GM18867 (cell line): ENCODE measurements around the gene CCDC18.
"Not testable (repeated sequence)": the region's sequence is repeated elsewhere in the genome, so short reads cannot be mapped to it uniquely, and the experiment has no call there.

ENCODE experiments used
- ATAC-seq: cut with Tn5 transposase; IDR thresholded peaks from one replicate; pipeline ENCODE4 v1.9.1; 2021; ENCODE audit warnings: mild to moderate bottlenecking, moderate library complexity; ENCODE audit not compliant: unreplicated experiment

The CCDC18 gene

GRCh38 chr1:93174638-93175037, 5.9 kb upstream of the CCDC18 start:
- ATAC-seq = not testable (repeated sequence)

GRCh38 chr1:93177991-93178390, 2.5 kb upstream of the CCDC18 start:
- ATAC-seq = no peak

GRCh38 chr1:93178418-93178817, 2.1 kb upstream of the CCDC18 start:
- ATAC-seq = no peak

DNA sequence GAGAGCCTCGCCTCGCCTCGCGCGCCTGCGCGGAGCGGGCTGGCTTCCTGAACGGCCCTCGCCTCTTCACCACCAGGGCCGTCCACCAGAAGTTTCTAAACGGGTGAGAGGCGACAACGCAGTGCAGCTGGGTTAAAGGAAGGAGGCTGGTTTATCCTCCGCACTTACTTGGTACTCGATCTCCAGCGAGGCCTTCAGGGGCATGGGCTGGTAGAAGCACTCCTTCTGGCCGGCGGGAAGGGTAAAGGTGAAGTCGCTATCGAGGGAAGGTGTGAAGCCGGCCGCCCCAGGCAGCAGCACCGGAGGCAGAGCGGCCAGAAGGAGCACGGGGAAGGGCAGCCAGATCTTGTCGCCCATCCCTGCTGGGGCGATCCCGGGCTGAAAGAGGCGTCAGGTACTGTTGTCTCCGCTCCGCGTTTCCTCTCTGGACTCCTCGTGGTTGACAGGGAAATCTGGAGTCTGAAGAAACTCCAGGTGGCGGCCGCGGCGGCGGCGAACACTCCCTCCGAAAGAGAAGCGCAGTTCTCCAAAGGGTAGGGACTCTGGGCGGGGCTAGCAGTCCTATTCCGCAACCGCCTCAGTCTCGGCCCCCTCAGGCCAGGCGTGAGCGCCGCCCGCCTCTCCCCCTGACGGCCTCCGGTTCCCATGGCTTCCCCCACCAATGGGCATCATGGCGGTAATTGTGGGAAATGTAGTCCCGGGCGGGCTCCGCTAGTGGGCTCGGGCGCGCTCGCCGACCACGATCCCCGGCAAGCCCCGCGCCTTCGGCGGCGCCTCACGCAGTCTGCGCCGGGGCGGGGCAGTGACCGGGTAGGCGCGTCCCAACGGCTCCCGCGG, 420 bp upstream of the CCDC18 start, which contains the start of gene TMED5:
Gene TMED5 (minus strand): TSS at position 528 of the 837 bp plus-strand sequence. CDS start 171 bp downstream, at position 357.
- peak; percentile 84 for ATAC-seq

GRCh38 chr1:93186667-93187066, 6.1 kb downstream of the CCDC18 start:
- ATAC-seq = peak; percentile 53

GRCh38 chr1:93190432-93190831, 9.9 kb downstream of the CCDC18 start:
- ATAC-seq = no peak

DNA sequence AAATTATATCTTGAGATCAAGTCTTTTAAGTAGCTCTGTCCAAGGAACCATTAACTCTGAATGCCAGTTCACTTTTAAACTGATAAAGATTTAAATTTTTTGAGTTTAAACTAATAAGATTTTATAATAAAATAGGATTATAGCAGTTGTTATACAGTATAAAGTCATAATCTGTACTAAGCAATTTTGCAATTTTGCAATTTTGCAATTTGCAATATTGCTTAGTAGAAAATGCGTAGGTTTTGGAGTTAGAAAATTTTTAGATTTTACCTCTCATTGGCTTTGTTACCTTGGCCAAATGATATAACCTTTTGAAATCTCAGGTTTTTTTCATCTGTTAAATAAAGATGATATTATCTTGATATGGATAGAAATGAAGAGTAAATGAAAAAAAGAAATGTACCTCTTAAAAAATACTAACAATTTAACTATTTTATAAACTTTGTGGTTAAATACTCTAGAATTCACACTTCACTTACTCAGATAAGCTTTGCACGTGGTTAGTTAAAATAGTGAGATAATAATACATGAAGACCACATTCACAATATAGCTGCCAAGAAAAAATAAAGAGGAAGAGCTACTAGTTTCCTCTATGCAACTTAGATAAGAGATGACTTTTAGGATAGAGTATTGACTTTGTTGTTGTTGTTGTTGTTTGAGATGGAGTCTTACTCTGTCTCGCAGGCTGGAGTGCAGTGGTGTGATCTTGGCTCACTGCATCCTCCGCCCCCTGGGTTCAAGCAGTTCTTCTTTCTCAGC, 13.9 kb downstream of the CCDC18 start:
- no peak for ATAC-seq

DNA sequence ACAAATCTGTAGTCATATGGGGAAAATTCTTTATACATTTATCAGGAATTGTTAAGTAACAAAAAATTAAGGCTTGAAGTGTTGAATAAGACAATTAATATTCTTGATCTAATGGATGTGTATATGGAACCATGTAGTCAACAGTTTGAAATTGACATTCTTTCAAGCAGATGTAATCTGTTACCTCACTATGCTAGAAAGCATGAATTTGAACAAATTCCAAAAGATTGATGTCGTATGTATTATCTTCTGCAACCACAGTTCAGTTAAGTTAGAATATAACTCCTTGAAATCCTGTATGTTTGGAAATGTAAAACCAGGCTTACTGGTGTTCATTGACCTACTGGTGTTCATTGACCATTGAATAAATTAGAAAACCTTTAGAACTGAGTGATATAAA, 16.1 kb downstream of the CCDC18 start:
- no peak for ATAC-seq

DNA sequence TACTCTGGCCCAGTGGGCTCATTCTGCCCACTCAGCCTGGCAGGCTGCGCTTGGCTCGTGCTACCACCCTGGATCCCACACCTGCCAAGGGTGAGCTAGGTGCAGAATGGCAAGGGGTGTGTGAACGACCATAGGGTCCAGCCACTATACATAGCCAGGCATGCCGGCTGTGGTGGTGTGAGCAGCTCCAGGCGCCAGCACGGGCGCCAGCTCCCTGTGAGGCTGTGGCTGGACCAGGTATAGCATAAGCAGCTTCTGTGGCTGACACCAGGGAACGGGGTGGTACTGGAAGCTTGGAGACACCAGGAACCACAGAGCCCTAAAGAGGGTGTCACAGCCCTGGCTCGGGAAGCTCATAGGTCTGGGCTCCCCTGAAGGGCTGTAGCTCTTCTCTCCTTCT, 18.6 kb downstream of the CCDC18 start:
- ATAC-seq = no peak

GRCh38 chr1:93200086-93200620, 19.6 kb downstream of the CCDC18 start:
- ATAC-seq = no peak

DNA sequence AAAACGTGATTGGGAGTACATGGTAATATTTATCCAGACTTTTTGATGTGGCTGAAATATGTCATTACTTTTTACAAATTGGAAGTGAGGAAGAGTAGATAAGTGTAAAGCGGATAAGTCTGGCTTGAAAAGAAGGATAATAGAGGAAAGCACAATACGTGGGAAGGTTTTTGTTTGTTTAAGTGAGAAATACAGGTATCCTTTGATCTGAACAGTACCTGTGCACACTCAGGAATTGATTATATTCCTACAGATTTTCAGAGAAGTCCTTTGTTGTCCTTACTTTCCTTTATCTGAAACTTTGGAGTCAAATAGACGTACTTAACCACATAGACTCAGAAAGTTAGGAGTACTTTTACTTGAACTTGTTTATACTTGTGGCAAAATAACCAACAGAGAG, 20.2 kb downstream of the CCDC18 start:
- no peak for ATAC-seq

DNA sequence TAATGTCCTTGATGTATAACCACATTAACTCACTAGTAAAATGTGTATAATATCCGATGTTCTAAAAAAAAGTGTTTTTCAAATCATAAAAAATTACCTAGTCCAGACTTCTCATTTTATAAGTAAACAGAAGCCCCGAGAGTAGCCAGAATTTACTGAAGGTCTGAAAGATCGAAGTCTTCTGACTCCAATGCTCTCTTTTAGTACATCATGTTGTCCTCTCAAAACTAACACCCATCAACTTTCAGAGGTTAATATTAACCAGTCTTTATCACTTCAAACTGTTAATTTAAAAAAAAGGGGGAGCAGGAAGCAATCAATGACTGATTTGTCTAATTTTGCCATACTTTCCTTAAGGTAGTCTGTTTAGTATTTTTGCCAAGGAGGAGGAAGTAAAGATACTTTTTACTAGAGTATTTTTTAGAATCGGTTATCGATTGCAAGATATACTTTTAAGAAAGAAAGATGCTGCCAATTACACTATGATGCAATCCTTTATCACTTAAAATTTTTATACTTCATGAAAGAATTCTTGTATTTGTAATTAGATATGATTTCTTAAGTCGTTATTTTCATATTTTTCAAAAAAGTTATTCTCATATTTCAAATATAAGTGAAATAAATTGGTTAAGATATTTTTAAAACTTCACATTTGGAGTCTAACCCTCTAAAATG, 25.5 kb downstream of the CCDC18 start:
- no peak for ATAC-seq

GRCh38 chr1:93206567-93206954, 26.0 kb downstream of the CCDC18 start:
- ATAC-seq = no peak

DNA sequence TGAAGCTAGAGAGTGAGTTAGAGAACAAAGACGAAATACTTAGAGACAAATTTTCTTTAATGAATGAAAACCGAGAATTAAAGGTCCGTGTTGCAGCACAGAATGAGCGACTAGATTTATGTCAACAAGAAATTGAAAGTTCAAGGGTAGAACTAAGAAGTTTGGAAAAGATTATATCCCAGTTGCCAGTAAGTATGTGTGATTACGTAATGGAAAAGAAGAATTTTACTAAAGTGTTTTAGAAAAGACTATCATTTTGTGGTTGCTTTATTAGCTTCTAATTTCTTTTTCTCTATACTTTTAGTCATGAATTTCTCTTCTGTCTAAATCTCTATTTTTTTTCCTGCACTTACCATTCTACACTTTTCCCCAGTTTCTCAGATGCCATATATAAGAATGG, 26.7 kb downstream of the CCDC18 start:
- no peak for ATAC-seq

- ATAC-seq = no peak
These were observed 34.8 kb downstream of the CCDC18 start for GRCh38 chr1:93215322-93215721.

GRCh38 chr1:93219443-93219842, 38.9 kb downstream of the CCDC18 start:
- ATAC-seq = peak; percentile 80

GRCh38 chr1:93220716-93221115, 40.2 kb downstream of the CCDC18 start:
- not testable (repeated sequence) for ATAC-seq

DNA sequence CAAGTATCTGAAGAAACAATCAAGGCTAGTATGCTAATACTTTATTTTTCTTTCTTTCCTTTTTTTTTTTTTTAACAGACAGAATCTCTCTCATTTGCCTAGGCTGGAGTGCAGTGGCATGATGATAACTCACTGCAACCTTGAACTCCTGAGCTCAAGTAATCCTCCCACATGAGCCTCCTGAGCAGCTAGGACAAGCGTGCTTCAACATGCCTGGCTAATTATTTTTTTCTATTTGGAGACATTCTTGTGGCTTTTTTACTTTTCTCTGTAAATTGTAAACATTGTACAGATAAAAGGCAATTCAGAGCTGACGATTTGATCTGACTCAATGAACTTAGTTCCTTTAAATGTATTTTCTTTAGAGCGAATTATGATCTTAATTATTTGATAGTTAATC, 41.4 kb downstream of the CCDC18 start:
- ATAC-seq = no peak

- no peak for ATAC-seq
These were observed 42.6 kb downstream of the CCDC18 start for GRCh38 chr1:93223023-93223675.

GRCh38 chr1:93235261-93235660, 54.7 kb downstream of the CCDC18 start:
- no peak for ATAC-seq

GRCh38 chr1:93237021-93237420, 56.5 kb downstream of the CCDC18 start:
- ATAC-seq = no peak
